Measurements from ENCODE around the gene PPP6R3. TPM values are rescaled to one million over a fixed set of nuclear protein-coding genes. Genes with fewer than 3 reads are reported as not detected.

PPP6R3 gene
- total and polyA plus RNA-seq, 2 of the 13 experiments (the other 11 are each of a cell fraction or from before 2014, with no cell fraction given): 41.2 to 83.4 TPM

GRCh38 chr11:68460741-68461574 lies at the start of gene PPP6R3 (continued):
- peak; percentile 37 for TF ChIP-seq AGO2 (optimal IDR thresholded peaks at IDR 0.05; ENCODE audit: low read depth, low read length)
- TF ChIP-seq STAT6 (CRISPR knock-in tag; IDR thresholded peaks at IDR 0.05; ENCODE audit: borderline replicate concordance): no peak
- TF ChIP-seq JUN (CRISPR knock-in tag; IDR thresholded peaks at IDR 0.05): no peak
- no peak for TF ChIP-seq MAFK (conservative IDR thresholded peaks at IDR 0.05 in 1 of 2, IDR thresholded peaks at IDR 0.05 in 1 of 2; ENCODE audit: low read length in 2 of 2)
- no peak for TF ChIP-seq ZBTB3 (CRISPR knock-in tag; IDR thresholded peaks at IDR 0.05; ENCODE audit: borderline replicate concordance, low read depth)
- no peak; the same call in 1 of the 2 replicates for TF ChIP-seq MAX (IDR thresholded peaks at IDR 0.05)
- peak; percentile 56 for TF ChIP-seq TFDP2 (CRISPR knock-in tag; IDR thresholded peaks at IDR 0.05)
- peak; percentile 29; the same call in 1 of the 2 replicates for TF ChIP-seq ZNF768 (CRISPR knock-in tag; IDR thresholded peaks at IDR 0.05)
- peak; percentile 42; the same call in 1 of the 2 replicates for TF ChIP-seq UBTF (CRISPR knock-in tag; IDR thresholded peaks at IDR 0.05)
- peak; percentile 91 for TF ChIP-seq YY1 (IDR thresholded peaks at IDR 0.05; ENCODE audit: insufficient read depth, insufficient replicate concordance, low read depth, low read length)
- TF ChIP-seq HNRNPK (IDR thresholded peaks at IDR 0.05; ENCODE audit: low read depth, low read length, poor library complexity, severe bottlenecking): peak; percentile 28
- TF ChIP-seq ZFX (CRISPR knock-in tag; IDR thresholded peaks at IDR 0.05; ENCODE audit: low read depth): peak; percentile 80
- TF ChIP-seq ZNF776 (CRISPR knock-in tag; IDR thresholded peaks at IDR 0.05): no peak
- peak; percentile 49; the same call in 1 of the 2 replicates for TF ChIP-seq ZNF121 (CRISPR knock-in tag; IDR thresholded peaks at IDR 0.05)
- peak; percentile 81 for TF ChIP-seq ZNF281 (CRISPR knock-in tag; IDR thresholded peaks at IDR 0.05; ENCODE audit: borderline replicate concordance)
- TF ChIP-seq SAP130 (CRISPR knock-in tag; IDR thresholded peaks at IDR 0.05; ENCODE audit: low read depth): peak; percentile 30; the same call in 1 of the 2 replicates
- 0 out of 2 replicates have a peak, but pooled peaks have one; percentile 48 for TF ChIP-seq TEAD2 (CRISPR knock-in tag; IDR thresholded peaks at IDR 0.05)
